Loucy (cell line): ENCODE data around the gene ASCL2.

Source experiments
- H2AFZ ChIP-seq: fragments of 200-600 bp; sonication (generic); 2 replicates; pipeline ENCODE4 v1.6.0; 2016; ENCODE audit warnings: antibody characterized with exemption, mild to moderate bottlenecking, low read length, moderate library complexity
- H3F3A ChIP-seq: fragments of 200-600 bp; 2 replicates; pipeline ENCODE4 v1.6.0; 2016; ENCODE audit warnings: antibody characterized with exemption, low read depth, mild to moderate bottlenecking
- H3K27me3 ChIP-seq: fragments of 200-600 bp; sonication (generic); 2 replicates; pipeline ENCODE4 v1.6.1; 2014; ENCODE audit warnings: low read length, mild to moderate bottlenecking; ENCODE audit not compliant: insufficient read depth, poor library complexity, severe bottlenecking
- H3K36me3 ChIP-seq: fragments of 200-600 bp; sonication (generic); 2 replicates; pipeline ENCODE4 v1.6.1; 2016; ENCODE audit warnings: low read length; ENCODE audit not compliant: insufficient read depth
- H3K4me1 ChIP-seq: fragments of 200-600 bp; sonication (generic); 2 replicates; pipeline ENCODE4 v1.5.1; 2014; ENCODE audit warnings: low read length, mild to moderate bottlenecking; ENCODE audit not compliant: insufficient read depth, poor library complexity, severe bottlenecking
- H3K4me2 ChIP-seq: fragments of 200-600 bp; sonication (generic); 2 replicates; pipeline ENCODE4 v1.6.0; 2014; ENCODE audit warnings: antibody characterized with exemption, low read length, low read depth, mild to moderate bottlenecking; ENCODE audit not compliant: poor library complexity, severe bottlenecking
- H3K4me3 ChIP-seq: fragments of 200-600 bp; sonication (generic); 2 replicates; pipeline ENCODE4 v1.5.1; 2014; ENCODE audit warnings: low read length, mild to moderate bottlenecking, mixed read lengths; ENCODE audit not compliant: poor library complexity, severe bottlenecking
- H3K79me2 ChIP-seq: fragments of 200-600 bp; sonication (generic); 2 replicates; pipeline ENCODE4 v1.6.1; 2014; ENCODE audit warnings: low read length; ENCODE audit not compliant: insufficient read depth
- H3K9ac ChIP-seq: fragments of 200-600 bp; sonication (generic); 2 replicates; pipeline ENCODE4 v1.6.0; 2014; ENCODE audit warnings: mild to moderate bottlenecking, low read depth, low read length, moderate library complexity; ENCODE audit not compliant: poor library complexity, severe bottlenecking
- H3K9me2 ChIP-seq: fragments of 200-600 bp; sonication (generic); replicated peaks from 2 replicates; pipeline ENCODE4 v1.6.1; 2016; ENCODE audit warnings: low read depth, low read length, mixed read lengths
- H3K9me3 ChIP-seq: fragments of 200-600 bp; sonication (generic); 2 replicates; pipeline ENCODE4 v1.6.1; 2014; ENCODE audit warnings: mild to moderate bottlenecking, antibody characterized with exemption, low read length, low read depth; ENCODE audit not compliant: insufficient read depth
- H4K20me1 ChIP-seq: fragments of 200-600 bp; sonication (generic); 2 replicates; pipeline ENCODE4 v1.6.0; 2014; ENCODE audit warnings: antibody characterized with exemption, low read length, mild to moderate bottlenecking; ENCODE audit not compliant: insufficient read depth, poor library complexity, severe bottlenecking
- EZH2phosphoT487 ChIP-seq: fragments of 200-600 bp; IDR thresholded peaks from 2 replicates; pipeline ENCODE4 v1.6.1; 2018; ENCODE audit warnings: antibody characterized with exemption, mild to moderate bottlenecking, moderate library complexity, borderline replicate concordance
- TF ChIP-seq, protein P1 (sequence below): fragments of 200-600 bp; sonication (generic); conservative IDR thresholded peaks from 2 replicates; pipeline ENCODE4 v1.5.1; 2014; ENCODE audit warnings: mild to moderate bottlenecking, antibody characterized with exemption, low read length

ASCL2 gene

DNA sequence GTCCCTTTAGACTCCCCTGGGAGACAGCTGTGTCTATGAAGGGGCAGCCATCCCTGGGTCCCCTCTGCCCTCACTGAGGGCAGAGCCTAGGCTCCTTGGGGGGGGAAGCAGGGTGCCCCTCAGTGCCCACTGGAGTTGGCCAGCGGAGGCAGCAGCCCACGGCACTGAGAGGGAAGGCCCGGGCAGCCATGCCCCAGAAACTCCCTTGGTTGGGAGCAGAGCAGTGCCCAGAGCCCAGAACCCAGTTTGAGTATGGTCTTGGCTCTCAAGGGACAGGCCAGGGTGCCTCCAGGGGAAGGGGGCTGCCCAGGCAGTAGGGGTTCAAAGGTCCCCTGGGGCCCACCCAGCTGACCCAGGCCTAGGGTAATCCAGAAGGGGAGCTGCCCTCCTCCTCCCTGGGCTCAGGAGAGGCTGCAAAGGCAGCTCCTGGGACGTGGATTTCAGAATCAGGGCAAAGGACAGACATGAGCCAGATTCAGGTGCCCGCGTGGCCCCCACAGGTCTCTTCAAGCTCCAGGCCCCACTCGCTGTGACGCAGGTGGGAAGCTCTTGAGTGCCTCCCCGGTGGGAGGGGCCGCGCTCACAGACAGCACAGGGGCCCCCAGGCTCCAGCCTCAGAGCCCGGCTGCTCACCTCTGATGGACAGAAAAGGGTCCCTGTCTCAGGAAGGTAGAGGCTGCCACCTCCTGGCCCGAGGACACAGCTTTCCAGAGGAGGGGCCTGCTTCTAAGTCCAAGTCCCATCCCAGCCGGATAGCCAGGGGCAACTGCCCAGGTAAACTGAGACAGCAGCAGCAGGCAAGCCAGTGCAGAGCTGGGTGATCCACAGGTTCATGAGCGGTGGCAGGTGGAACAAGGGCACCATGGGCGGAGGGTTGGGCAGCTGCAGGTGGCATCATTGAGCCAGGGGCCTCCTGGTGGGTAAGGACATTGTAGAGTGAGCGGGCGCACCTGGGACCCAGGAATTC, 28.7 kb upstream of the ASCL2 start:
- H3K4me1 ChIP-seq = peaks cover 28% of the 10 kb centered on the region
- peak overlapping the region; percentile 60 for H3K9ac ChIP-seq
- TF ChIP-seq, protein P1, sequence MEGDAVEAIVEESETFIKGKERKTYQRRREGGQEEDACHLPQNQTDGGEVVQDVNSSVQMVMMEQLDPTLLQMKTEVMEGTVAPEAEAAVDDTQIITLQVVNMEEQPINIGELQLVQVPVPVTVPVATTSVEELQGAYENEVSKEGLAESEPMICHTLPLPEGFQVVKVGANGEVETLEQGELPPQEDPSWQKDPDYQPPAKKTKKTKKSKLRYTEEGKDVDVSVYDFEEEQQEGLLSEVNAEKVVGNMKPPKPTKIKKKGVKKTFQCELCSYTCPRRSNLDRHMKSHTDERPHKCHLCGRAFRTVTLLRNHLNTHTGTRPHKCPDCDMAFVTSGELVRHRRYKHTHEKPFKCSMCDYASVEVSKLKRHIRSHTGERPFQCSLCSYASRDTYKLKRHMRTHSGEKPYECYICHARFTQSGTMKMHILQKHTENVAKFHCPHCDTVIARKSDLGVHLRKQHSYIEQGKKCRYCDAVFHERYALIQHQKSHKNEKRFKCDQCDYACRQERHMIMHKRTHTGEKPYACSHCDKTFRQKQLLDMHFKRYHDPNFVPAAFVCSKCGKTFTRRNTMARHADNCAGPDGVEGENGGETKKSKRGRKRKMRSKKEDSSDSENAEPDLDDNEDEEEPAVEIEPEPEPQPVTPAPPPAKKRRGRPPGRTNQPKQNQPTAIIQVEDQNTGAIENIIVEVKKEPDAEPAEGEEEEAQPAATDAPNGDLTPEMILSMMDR = peak; percentile 52
- no peak for TF ChIP-seq EZH2phosphoT487
- H4K20me1 ChIP-seq = peaks cover 13% of the 10 kb centered on the region
- no peaks in the 10 kb centered on the region for H3K9me2 ChIP-seq
- H3K4me2 ChIP-seq = peak overlapping the region; percentile 84
- H3K36me3 ChIP-seq = peaks cover 9% of the 10 kb centered on the region; the same call in 1 of the 2 replicates
- peaks cover 50% of the 10 kb centered on the region for H3K79me2 ChIP-seq
- peaks cover 4% of the 10 kb centered on the region for H3F3A ChIP-seq
- no peaks in the 10 kb centered on the region for H3K9me3 ChIP-seq
- peak overlapping the region; percentile 64 for H3K4me3 ChIP-seq
- no peak overlapping the region for H2AFZ ChIP-seq
- H3K27me3 ChIP-seq = no peaks in the 10 kb centered on the region

DNA sequence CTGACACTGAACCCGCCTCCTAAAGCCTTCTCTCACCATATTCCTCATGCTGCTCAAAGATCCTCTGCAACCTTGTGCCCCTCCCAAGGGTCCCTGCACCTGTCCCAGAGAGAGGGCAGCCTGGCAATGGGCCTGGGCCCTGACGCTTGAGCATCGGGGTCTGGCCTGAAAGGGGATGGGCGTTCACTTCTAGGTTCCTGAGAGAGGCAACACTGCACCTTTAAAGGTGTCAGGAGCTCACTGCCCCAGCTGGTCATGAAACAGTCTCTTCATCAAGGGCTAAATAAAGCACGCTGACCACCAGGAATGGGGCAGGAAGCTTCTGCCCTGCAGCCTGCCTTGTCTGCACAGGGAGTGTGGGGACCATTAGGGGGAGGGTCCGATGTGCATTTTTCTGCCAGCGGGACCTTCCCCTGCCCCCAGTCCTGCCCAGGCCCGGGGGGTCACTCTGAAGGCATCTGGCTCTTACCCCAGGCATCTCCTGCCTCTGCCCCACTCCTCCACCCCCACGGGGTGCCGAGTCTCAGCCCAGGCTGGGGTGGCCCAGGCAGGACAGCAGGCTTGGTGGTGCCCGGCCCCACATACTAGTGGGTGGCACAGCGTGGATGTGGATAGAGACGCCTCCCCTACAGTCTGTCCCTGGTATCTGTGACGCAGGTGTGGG, 27.9 kb upstream of the ASCL2 start:
- no peak for TF ChIP-seq EZH2phosphoT487
- TF ChIP-seq, protein P1 = no peak
- Histone ChIP-seq H3K79me2 (peaks cover 42% of the 10 kb centered on the region), H4K20me1 (peaks cover 13% of the 10 kb centered on the region), H3K9me2 (no peaks in the 10 kb centered on the region), H3K4me1 (peaks cover 19% of the 10 kb centered on the region), H3K27me3 (no peaks in the 10 kb centered on the region), H3F3A (peaks cover 4% of the 10 kb centered on the region), H3K4me2 (peak overlapping the region; percentile 84), H3K9ac (peak overlapping the region; percentile 60), H3K4me3 (no peak overlapping the region), H3K9me3 (no peaks in the 10 kb centered on the region), H3K36me3 (peaks cover 9% of the 10 kb centered on the region; the same call in 1 of the 2 replicates), H2AFZ (no peak overlapping the region)

DNA sequence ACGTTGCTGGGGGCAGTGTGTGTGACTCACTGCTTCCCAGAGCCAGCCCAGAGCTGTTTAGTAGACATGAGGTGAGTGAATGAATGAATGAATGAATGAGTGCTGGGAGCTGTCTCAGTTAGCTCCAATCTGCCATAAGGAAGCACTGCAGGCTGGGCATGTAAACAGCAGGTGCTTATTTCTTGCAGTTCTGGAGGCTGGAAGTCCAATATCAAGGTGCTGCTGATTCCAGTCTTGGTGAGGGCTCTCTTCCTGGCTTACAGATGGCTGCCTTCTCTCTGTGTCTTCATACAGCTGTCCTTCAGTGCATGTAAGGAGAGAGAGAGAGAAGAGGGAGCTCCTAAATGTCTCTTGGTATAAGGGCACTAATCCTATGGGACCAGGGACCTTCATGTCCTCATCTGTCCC, 27.2 kb upstream of the ASCL2 start:
- no peak overlapping the region for H2AFZ ChIP-seq
- no peak for TF ChIP-seq EZH2phosphoT487
- TF ChIP-seq, protein P1 = no peak
- H3K36me3 ChIP-seq = peaks cover 9% of the 10 kb centered on the region; the same call in 1 of the 2 replicates
- H3K9me2 ChIP-seq = no peaks in the 10 kb centered on the region
- H3K4me1 ChIP-seq = peaks cover 18% of the 10 kb centered on the region
- peaks cover 4% of the 10 kb centered on the region for H3F3A ChIP-seq
- H3K4me2 ChIP-seq = no peak overlapping the region
- no peaks in the 10 kb centered on the region for H3K9me3 ChIP-seq
- H3K27me3 ChIP-seq = no peaks in the 10 kb centered on the region
- no peak overlapping the region for H3K4me3 ChIP-seq
- H3K79me2 ChIP-seq = peaks cover 35% of the 10 kb centered on the region
- H4K20me1 ChIP-seq = peaks cover 13% of the 10 kb centered on the region
- H3K9ac ChIP-seq = no peak overlapping the region
